GM12873 (cell line): ENCODE measurements around the gene SLC6A19.

Experiments used
- CTCF ChIP-seq: IDR thresholded peaks from 2 replicates; pipeline ENCODE4 v1.5.1; 2012; ENCODE audit warnings: low read depth, mild to moderate bottlenecking, moderate library complexity, low read length, control low read depth; ENCODE audit not compliant: insufficient read depth; ENCODE audit errors: missing control alignments

Gene SLC6A19

GRCh38 chr5:1199340-1199648 is 2.1 kb upstream of the SLC6A19 start:
- TF ChIP-seq CTCF: no peak

GRCh38 chr5:1199649-1200494 is 1.5 kb upstream of the SLC6A19 start:
- TF ChIP-seq CTCF: no peak

GRCh38 chr5:1200495-1201326 is 684 bp upstream of the SLC6A19 start:
- no peak for TF ChIP-seq CTCF

GRCh38 chr5:1202026-1202797 is 817 bp downstream of the SLC6A19 start:
- no peak for TF ChIP-seq CTCF

- no peak for TF ChIP-seq CTCF
Measured at GRCh38 chr5:1202798-1203185, 1.4 kb downstream of the SLC6A19 start.

- TF ChIP-seq CTCF: no peak
Measured at GRCh38 chr5:1203311-1203967, 2.0 kb downstream of the SLC6A19 start.
